GM12878 (cell line): ENCODE data around the gene PC. TPM values are rescaled to one million over a fixed set of nuclear protein-coding genes. Genes with fewer than 3 reads are reported as not detected.

Experiments
- ATAC-seq: fragments of 200-7000 bp; cut with Tn5 transposase; 3 replicates; pipeline ENCODE4 v1.9.1; 2020; ENCODE audit warnings: mild to moderate bottlenecking, moderate library complexity
- BruUV-seq: library from RNA; stranded (reverse); fragments of 400-500 nt; replicated peaks from 2 replicates; lab custom pipeline; 2021; lab: Mats Ljungman, UMichigan
- CTCF ChIA-PET: fragments of 300-600 bp; sonication (Branson Sonifier 250); formaldehyde crosslinking; extraction: SDS; loops from one replicate; lab custom pipeline; 2021; ENCODE audit warnings: inconsistent platforms; lab: Yijun Ruan, JAX
- POLR2A ChIA-PET: fragments of 350-600 bp; formaldehyde crosslinking; extraction: SDS; loops from one replicate; lab custom pipeline; 2021; ENCODE audit warnings: inconsistent platforms; lab: Charles Lee
- RAD21 ChIA-PET: fragments of 300-600 bp; sonication (Branson Sonifier 250); formaldehyde crosslinking; loops from one replicate; lab custom pipeline; 2023; ENCODE audit warnings: antibody characterized with exemption; ENCODE audit not compliant: unreplicated experiment; lab: Charles Lee
- SMC1A ChIA-PET: fragments of 300-600 bp; sonication (Branson Sonifier 250); formaldehyde crosslinking; loops from one replicate; lab custom pipeline; 2023; ENCODE audit not compliant: unreplicated experiment, uncharacterized antibody; lab: Charles Lee
- DNase-seq: peaks from one replicate; pipeline ENCODE4 v3.0.0-alpha.2; 2011; ENCODE audit warnings: low read depth, low spot score
- FAIRE-seq: peaks from 3 replicates; lab custom pipeline; 2011; peaks lifted over from hg19 to GRCh38; lab: Jason Lieb, UNC
- H2AFZ ChIP-seq: 2 replicates; pipeline ENCODE4 v1.6.0; 2011; ENCODE audit warnings: low read depth, low read length, control low read depth; ENCODE audit not compliant: control insufficient read depth
- H3K27ac ChIP-seq: 2 replicates; pipeline ENCODE4 v1.5.1; 2011; ENCODE audit warnings: control low read depth; ENCODE audit not compliant: control insufficient read depth, insufficient read depth
- H3K27me3 ChIP-seq, 2 experiments: replicated peaks in 1 of 2; 2 replicates each; pipeline versions ENCODE4 v1.6.0 to v1.6.1; 2011; ENCODE audit warnings: low read length in 1 of 2; ENCODE audit not compliant: control insufficient read depth in 2 of 2, insufficient read depth in 2 of 2
- H3K36me3 ChIP-seq, 2 experiments: 2 replicates each; pipeline ENCODE4 v1.5.1; 2011; ENCODE audit warnings: low read length in 1 of 2; ENCODE audit not compliant: control insufficient read depth in 2 of 2, insufficient read depth in 2 of 2
- H3K4me1 ChIP-seq: 2 replicates; pipeline ENCODE4 v1.6.1; 2011; ENCODE audit warnings: mild to moderate bottlenecking, low read length, moderate library complexity, mixed read lengths; ENCODE audit not compliant: control insufficient read depth, insufficient read depth
- H3K4me2 ChIP-seq: 2 replicates; pipeline ENCODE4 v1.6.0; 2011; ENCODE audit warnings: control low read depth; ENCODE audit not compliant: control insufficient read depth, insufficient read depth
- H3K4me3 ChIP-seq: fragments of 200-600 bp; sonication (generic); 2 replicates; pipeline ENCODE4 v1.5.1; 2016
- H3K79me2 ChIP-seq: 2 replicates; pipeline ENCODE4 v1.6.0; 2011; ENCODE audit warnings: low read length; ENCODE audit not compliant: control insufficient read depth, insufficient read depth
- H3K9ac ChIP-seq: 2 replicates; pipeline ENCODE4 v1.8.0; 2011; ENCODE audit warnings: low read length, control low read depth, mixed read lengths; ENCODE audit not compliant: control insufficient read depth, insufficient read depth
- H3K9me3 ChIP-seq: replicated peaks from 3 replicates; pipeline ENCODE4 v1.5.1; 2011; ENCODE audit warnings: mild to moderate bottlenecking, low read length; ENCODE audit not compliant: control insufficient read depth, insufficient read depth
- H4K20me1 ChIP-seq: 2 replicates; pipeline ENCODE4 v1.6.0; 2011; ENCODE audit not compliant: control insufficient read depth, insufficient read depth
- CREB1 ChIP-seq: IDR thresholded peaks from 2 replicates; pipeline ENCODE4 v1.6.1; 2012; ENCODE audit warnings: low read depth, mild to moderate bottlenecking, inconsistent platforms
- CREM ChIP-seq: IDR thresholded peaks from 2 replicates; pipeline ENCODE4 v1.6.1; 2014; ENCODE audit warnings: antibody characterized with exemption, low read depth
- IKZF2 ChIP-seq, 2 experiments: fragments of 450-650 bp; IDR thresholded peaks; 2 replicates each; pipeline ENCODE4 v1.6.1; 2017; ENCODE audit warnings: mild to moderate bottlenecking in 2 of 2, moderate library complexity in 2 of 2
- MYB ChIP-seq: fragments of 150-350 bp; IDR thresholded peaks from 2 replicates; pipeline ENCODE4 v1.6.1; 2014; ENCODE audit warnings: mild to moderate bottlenecking, low read depth, low read length, borderline replicate concordance
- NBN ChIP-seq: fragments of 450-650 bp; IDR thresholded peaks from 2 replicates; pipeline ENCODE4 v1.6.1; 2016
- NR2C2 ChIP-seq: IDR thresholded peaks from 2 replicates; pipeline ENCODE4 v1.6.1; 2011; ENCODE audit warnings: borderline replicate concordance, low read depth; ENCODE audit not compliant: control insufficient read depth, insufficient read length
- PAX8 ChIP-seq: fragments of 450-650 bp; IDR thresholded peaks from 2 replicates; pipeline ENCODE4 v1.6.1; 2017; ENCODE audit warnings: mild to moderate bottlenecking, moderate library complexity
- PML ChIP-seq: IDR thresholded peaks from 2 replicates; pipeline ENCODE4 v1.6.1; 2012; ENCODE audit warnings: low read length, inconsistent platforms
- RAD21 ChIP-seq: IDR thresholded peaks from 2 replicates; pipeline ENCODE4 v1.6.1; 2011; ENCODE audit warnings: mild to moderate bottlenecking, low read depth, low read length, moderate library complexity; ENCODE audit not compliant: insufficient read depth
- SIX5 ChIP-seq: IDR thresholded peaks from 2 replicates; pipeline ENCODE4 v1.6.1; 2011; ENCODE audit warnings: mild to moderate bottlenecking, low read depth, low read length, moderate library complexity; ENCODE audit not compliant: severe bottlenecking
- SMARCA5 ChIP-seq: fragments of 450-650 bp; IDR thresholded peaks from 2 replicates; pipeline ENCODE4 v1.6.1; 2017; ENCODE audit warnings: mild to moderate bottlenecking
- STAT3 ChIP-seq: IDR thresholded peaks from 2 replicates; pipeline ENCODE4 v1.6.1; 2011; ENCODE audit warnings: low read depth, low read length, improper control_type of control experiment
- ZBED1 ChIP-seq: IDR thresholded peaks from 2 replicates; pipeline ENCODE4 v1.6.1; 2016; ENCODE audit warnings: borderline replicate concordance
- in situ Hi-C: fragments of 300-500 bp; cut with MboI; formaldehyde crosslinking; loops from 9 replicates; pipeline ENCODE4 v1.14.3; 2018; ENCODE audit warnings: mixed read lengths
- intact Hi-C: fragments of 100-400 bp; cut with micrococcal nuclease; formaldehyde crosslinking; loops from one replicate; pipeline ENCODE4 v1.14.2; 2022; ENCODE audit not compliant: unreplicated experiment
- polyA plus RNA-seq, 11 experiments: library from polyadenylated mRNA; depleted of rRNA in 4 of 11; unstranded in 6 of 11; stranded (reverse) in 5 of 11; fragments of >200 nt; fragmentation: Nextera tagmentation in 4 of 11; fragmentation: Illumina TruSeq in 1 of 11; extraction: Ambion mirVana in 4 of 11; extraction: Trizol in 1 of 11; gene quantifications; 1 replicate in 1 of 11; 2 replicates in 10 of 11; pipeline versions ENCODE4 v1.2.1 to v1.2.3, GENCODE V29; 2011 to 2016; ENCODE audit warnings: inconsistent platforms in 2 of 11, missing spikeins in 2 of 11, low read depth in 1 of 11
- total RNA-seq, 4 experiments: library from RNA; depleted of rRNA in 3 of 4; stranded (reverse); fragments of >200 nt in 3 of 4; fragmentation: Illumina TruSeq in 1 of 4; extraction: Trizol in 1 of 4; gene quantifications; 2 replicates each; pipeline versions ENCODE4 v1.2.1 to v1.2.3, GENCODE V29; 2013 to 2021
- TF ChIP-seq, protein P1 (sequence below), 3 experiments: IDR thresholded peaks in 2 of 3; conservative IDR thresholded peaks in 1 of 3; 2 replicates each; pipeline ENCODE4 v1.5.1; 2011; ENCODE audit warnings: low read depth in 3 of 3, low read length in 3 of 3, mild to moderate bottlenecking in 3 of 3, control low read depth in 2 of 3, moderate library complexity in 2 of 3, inconsistent platforms in 1 of 3, mixed read lengths in 1 of 3; ENCODE audit not compliant: control insufficient read depth in 2 of 3, insufficient read depth in 1 of 3; ENCODE audit errors: extremely low read depth in 1 of 3
- TF ChIP-seq, protein P2 (sequence below): IDR thresholded peaks from 2 replicates; pipeline ENCODE4 v1.6.1; 2011; ENCODE audit warnings: mild to moderate bottlenecking, low read depth, low read length, moderate library complexity; ENCODE audit not compliant: insufficient replicate concordance
- TF ChIP-seq, protein P3 (sequence below): fragments of 450-650 bp; IDR thresholded peaks from 2 replicates; pipeline ENCODE4 v1.6.1; 2014; ENCODE audit warnings: mild to moderate bottlenecking
- TF ChIP-seq, protein P4 (sequence below): fragments of 450-650 bp; formaldehyde crosslinking; IDR thresholded peaks from 2 replicates; pipeline ENCODE4 v1.5.0; 2022; ENCODE audit warnings: mild to moderate bottlenecking, missing genetic modification characterization
- TF ChIP-seq, protein P5 (sequence below): IDR thresholded peaks from 2 replicates; pipeline ENCODE4 v1.6.1; 2012; ENCODE audit warnings: low read depth, low read length, improper control_type of control experiment

The PC gene
- total and polyA plus RNA-seq, 10 of the 15 experiments (the other 5 are each of a cell fraction or from before 2014, with no cell fraction given): 0.22 to 10.3 (median 4.5) TPM

DNA sequence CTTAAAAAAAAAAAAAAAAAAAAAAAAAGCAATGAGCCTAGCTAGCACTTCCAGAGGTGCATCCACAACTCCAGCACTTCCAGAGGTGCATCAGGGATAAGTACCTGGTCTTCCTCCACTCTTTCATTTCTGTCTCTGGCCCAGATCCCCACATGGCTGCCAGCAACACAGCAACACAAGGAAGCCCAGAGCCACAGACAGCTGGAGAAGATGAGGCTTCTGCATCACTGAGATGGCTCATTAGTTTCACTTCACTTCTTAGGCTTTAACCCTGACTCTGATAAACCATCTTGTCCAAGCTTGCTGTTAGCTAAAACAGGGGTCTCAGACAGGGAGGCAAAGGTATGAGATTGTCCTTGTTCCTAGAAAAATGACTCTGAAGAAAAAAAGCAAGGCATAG is 35.6 kb downstream of the PC start:
- H3K4me1 ChIP-seq: peaks cover 7% of the 10 kb centered on the region
- ChIA-PET RAD21 (interaction anchor here (0.6 kb wide), 1 partner anchor 55 kb away, joined by 4 read pairs; no protein-coding TSS in a partner anchor), CTCF (interaction anchor here (0.6 kb wide), 1 partner anchor 505 kb away, joined by 3 read pairs; no protein-coding TSS in a partner anchor)
- TF ChIP-seq SMARCA5 (no peak), PML (no peak), SIX5 (no peak), PAX8 (no peak), NR2C2 (no peak), IKZF2 (IDR thresholded peaks at IDR 0.05) (no peak), CREB1 (no peak), MYB (no peak), CREM (no peak), RAD21 (no peak), ZBED1 (no peak), STAT3 (no peak), NBN (no peak)
- TF ChIP-seq, protein P1, sequence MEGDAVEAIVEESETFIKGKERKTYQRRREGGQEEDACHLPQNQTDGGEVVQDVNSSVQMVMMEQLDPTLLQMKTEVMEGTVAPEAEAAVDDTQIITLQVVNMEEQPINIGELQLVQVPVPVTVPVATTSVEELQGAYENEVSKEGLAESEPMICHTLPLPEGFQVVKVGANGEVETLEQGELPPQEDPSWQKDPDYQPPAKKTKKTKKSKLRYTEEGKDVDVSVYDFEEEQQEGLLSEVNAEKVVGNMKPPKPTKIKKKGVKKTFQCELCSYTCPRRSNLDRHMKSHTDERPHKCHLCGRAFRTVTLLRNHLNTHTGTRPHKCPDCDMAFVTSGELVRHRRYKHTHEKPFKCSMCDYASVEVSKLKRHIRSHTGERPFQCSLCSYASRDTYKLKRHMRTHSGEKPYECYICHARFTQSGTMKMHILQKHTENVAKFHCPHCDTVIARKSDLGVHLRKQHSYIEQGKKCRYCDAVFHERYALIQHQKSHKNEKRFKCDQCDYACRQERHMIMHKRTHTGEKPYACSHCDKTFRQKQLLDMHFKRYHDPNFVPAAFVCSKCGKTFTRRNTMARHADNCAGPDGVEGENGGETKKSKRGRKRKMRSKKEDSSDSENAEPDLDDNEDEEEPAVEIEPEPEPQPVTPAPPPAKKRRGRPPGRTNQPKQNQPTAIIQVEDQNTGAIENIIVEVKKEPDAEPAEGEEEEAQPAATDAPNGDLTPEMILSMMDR (IDR thresholded peaks at IDR 0.05 in 2 of 3, conservative IDR thresholded peaks at IDR 0.05 in 1 of 3; ENCODE audit: control insufficient read depth in 2 of 3, extremely low read depth in 1 of 3, insufficient read depth in 1 of 3, low read depth in 3 of 3, low read length in 3 of 3): no peak
- TF ChIP-seq, protein P2, sequence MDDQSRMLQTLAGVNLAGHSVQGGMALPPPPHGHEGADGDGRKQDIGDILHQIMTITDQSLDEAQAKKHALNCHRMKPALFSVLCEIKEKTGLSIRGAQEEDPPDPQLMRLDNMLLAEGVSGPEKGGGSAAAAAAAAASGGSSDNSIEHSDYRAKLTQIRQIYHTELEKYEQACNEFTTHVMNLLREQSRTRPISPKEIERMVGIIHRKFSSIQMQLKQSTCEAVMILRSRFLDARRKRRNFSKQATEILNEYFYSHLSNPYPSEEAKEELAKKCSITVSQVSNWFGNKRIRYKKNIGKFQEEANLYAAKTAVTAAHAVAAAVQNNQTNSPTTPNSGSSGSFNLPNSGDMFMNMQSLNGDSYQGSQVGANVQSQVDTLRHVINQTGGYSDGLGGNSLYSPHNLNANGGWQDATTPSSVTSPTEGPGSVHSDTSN: no peak
- TF ChIP-seq, protein P3, sequence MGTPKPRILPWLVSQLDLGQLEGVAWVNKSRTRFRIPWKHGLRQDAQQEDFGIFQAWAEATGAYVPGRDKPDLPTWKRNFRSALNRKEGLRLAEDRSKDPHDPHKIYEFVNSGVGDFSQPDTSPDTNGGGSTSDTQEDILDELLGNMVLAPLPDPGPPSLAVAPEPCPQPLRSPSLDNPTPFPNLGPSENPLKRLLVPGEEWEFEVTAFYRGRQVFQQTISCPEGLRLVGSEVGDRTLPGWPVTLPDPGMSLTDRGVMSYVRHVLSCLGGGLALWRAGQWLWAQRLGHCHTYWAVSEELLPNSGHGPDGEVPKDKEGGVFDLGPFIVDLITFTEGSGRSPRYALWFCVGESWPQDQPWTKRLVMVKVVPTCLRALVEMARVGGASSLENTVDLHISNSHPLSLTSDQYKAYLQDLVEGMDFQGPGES: no peak
- TF ChIP-seq, protein P4, sequence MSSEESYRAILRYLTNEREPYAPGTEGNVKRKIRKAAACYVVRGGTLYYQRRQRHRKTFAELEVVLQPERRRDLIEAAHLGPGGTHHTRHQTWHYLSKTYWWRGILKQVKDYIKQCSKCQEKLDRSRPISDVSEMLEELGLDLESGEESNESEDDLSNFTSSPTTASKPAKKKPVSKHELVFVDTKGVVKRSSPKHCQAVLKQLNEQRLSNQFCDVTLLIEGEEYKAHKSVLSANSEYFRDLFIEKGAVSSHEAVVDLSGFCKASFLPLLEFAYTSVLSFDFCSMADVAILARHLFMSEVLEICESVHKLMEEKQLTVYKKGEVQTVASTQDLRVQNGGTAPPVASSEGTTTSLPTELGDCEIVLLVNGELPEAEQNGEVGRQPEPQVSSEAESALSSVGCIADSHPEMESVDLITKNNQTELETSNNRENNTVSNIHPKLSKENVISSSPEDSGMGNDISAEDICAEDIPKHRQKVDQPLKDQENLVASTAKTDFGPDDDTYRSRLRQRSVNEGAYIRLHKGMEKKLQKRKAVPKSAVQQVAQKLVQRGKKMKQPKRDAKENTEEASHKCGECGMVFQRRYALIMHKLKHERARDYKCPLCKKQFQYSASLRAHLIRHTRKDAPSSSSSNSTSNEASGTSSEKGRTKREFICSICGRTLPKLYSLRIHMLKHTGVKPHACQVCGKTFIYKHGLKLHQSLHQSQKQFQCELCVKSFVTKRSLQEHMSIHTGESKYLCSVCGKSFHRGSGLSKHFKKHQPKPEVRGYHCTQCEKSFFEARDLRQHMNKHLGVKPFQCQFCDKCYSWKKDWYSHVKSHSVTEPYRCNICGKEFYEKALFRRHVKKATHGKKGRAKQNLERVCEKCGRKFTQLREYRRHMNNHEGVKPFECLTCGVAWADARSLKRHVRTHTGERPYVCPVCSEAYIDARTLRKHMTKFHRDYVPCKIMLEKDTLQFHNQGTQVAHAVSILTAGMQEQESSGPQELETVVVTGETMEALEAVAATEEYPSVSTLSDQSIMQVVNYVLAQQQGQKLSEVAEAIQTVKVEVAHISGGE (CRISPR knock-in tag): no peak
- TF ChIP-seq, protein P5, sequence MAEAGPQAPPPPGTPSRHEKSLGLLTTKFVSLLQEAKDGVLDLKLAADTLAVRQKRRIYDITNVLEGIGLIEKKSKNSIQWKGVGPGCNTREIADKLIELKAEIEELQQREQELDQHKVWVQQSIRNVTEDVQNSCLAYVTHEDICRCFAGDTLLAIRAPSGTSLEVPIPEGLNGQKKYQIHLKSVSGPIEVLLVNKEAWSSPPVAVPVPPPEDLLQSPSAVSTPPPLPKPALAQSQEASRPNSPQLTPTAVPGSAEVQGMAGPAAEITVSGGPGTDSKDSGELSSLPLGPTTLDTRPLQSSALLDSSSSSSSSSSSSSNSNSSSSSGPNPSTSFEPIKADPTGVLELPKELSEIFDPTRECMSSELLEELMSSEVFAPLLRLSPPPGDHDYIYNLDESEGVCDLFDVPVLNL: no peak

More for the DNA sequence above, 35.6 kb downstream of the PC start:
- Histone ChIP-seq H3K9ac (no peak overlapping the region), H3K4me2 (no peak overlapping the region), H3K4me3 (no peak overlapping the region), H3K36me3 (no peaks in the 10 kb centered on the region), H4K20me1 (no peaks in the 10 kb centered on the region), H3K79me2 (no peaks in the 10 kb centered on the region), H2AFZ (no peak overlapping the region), H3K27me3 (no peaks in the 10 kb centered on the region), H3K9me3 (no peaks in the 10 kb centered on the region; the same call in 2 of the 3 replicates), H3K27ac (no peak overlapping the region)
- DNase-seq: no peak
- BruUV-seq: no TSS peak
- intact Hi-C loops: no loop called here
- no peak for ATAC-seq
- FAIRE-seq: no peak
- in situ Hi-C loops: no loop called here
- ChIA-PET SMC1A (no interaction called here), POLR2A (no interaction called here)
